LNCaP clone FGC (cell line): ENCODE measurements around the gene RNF121.
"Not testable (repeated sequence)": the region's sequence is repeated elsewhere in the genome, so short reads cannot be mapped to it uniquely, and the experiment has no call there.

ENCODE experiments used
- DNase-seq: peaks from one replicate; pipeline ENCODE4 v3.0.0-alpha.2; 2011; ENCODE audit warnings: low read depth
- H3K4me3 ChIP-seq: 2 replicates; pipeline ENCODE4 v1.5.1; 2011; ENCODE audit warnings: mild to moderate bottlenecking, low read depth, low read length, control low read depth
- CTCF ChIP-seq: IDR thresholded peaks from 2 replicates; pipeline ENCODE4 v1.5.1; 2012; ENCODE audit warnings: mild to moderate bottlenecking; ENCODE audit not compliant: control insufficient read depth, insufficient read depth; ENCODE audit errors: extremely low read depth

Gene RNF121

GRCh38 chr11:71928737-71929443 lies at the start of gene RNF121:
Gene RNF121 (plus strand): TSS chr11:71929046. CDS start chr11:71929062, 16 bp downstream.
- DNase-seq: peak; percentile 89
- H3K4me3 ChIP-seq: peak within 1 kb of the TSS; percentile 96
- TF ChIP-seq CTCF: no peak

GRCh38 chr11:71885806-71886205 lies 43.0 kb upstream of the RNF121 start:
- not testable (repeated sequence) for DNase-seq, H3K4me3 ChIP-seq

- not testable (repeated sequence) for H3K4me3 ChIP-seq, DNase-seq
Measured at GRCh38 chr11:71888335-71889010, 40.4 kb upstream of the RNF121 start.

- H3K4me3 ChIP-seq: not testable (repeated sequence)
- DNase-seq: peak; percentile 34
Measured at GRCh38 chr11:71889181-71889872, 39.5 kb upstream of the RNF121 start.

- TF ChIP-seq CTCF: no peak
Measured at GRCh38 chr11:71895961-71896360, 32.9 kb upstream of the RNF121 start.

GRCh38 chr11:71901137-71901536 lies 27.7 kb upstream of the RNF121 start:
- DNase-seq, H3K4me3 ChIP-seq: not testable (repeated sequence)

More at GRCh38 chr11:71895961-71896360, 32.9 kb upstream of the RNF121 start:
- DNase-seq: no peak
- H3K4me3 ChIP-seq: no peak overlapping the region

- H3K4me3 ChIP-seq: no peak overlapping the region
- no peak for TF ChIP-seq CTCF
- DNase-seq: no peak
Measured at GRCh38 chr11:71908218-71908617, 20.6 kb upstream of the RNF121 start.

GRCh38 chr11:71910775-71911174 lies 18.1 kb upstream of the RNF121 start:
- DNase-seq: not testable (repeated sequence)

GRCh38 chr11:71911321-71911985 lies 17.4 kb upstream of the RNF121 start:
- not testable (repeated sequence) for H3K4me3 ChIP-seq, DNase-seq

More at GRCh38 chr11:71910775-71911174, 18.1 kb upstream of the RNF121 start:
- not testable (repeated sequence) for H3K4me3 ChIP-seq

GRCh38 chr11:71911986-71912340 lies 16.9 kb upstream of the RNF121 start:
- not testable (repeated sequence) for DNase-seq, H3K4me3 ChIP-seq
